HG03520 (cell line): ENCODE measurements around the gene KCNJ14.
"Not testable (repeated sequence)": the region's sequence is repeated elsewhere in the genome, so short reads cannot be mapped to it uniquely, and the experiment has no call there.

ENCODE experiments used
- ATAC-seq: cut with Tn5 transposase; IDR thresholded peaks from one replicate; pipeline ENCODE4 v1.9.1; 2021; ENCODE audit warnings: mild to moderate bottlenecking, moderate library complexity; ENCODE audit not compliant: unreplicated experiment

Gene KCNJ14

DNA sequence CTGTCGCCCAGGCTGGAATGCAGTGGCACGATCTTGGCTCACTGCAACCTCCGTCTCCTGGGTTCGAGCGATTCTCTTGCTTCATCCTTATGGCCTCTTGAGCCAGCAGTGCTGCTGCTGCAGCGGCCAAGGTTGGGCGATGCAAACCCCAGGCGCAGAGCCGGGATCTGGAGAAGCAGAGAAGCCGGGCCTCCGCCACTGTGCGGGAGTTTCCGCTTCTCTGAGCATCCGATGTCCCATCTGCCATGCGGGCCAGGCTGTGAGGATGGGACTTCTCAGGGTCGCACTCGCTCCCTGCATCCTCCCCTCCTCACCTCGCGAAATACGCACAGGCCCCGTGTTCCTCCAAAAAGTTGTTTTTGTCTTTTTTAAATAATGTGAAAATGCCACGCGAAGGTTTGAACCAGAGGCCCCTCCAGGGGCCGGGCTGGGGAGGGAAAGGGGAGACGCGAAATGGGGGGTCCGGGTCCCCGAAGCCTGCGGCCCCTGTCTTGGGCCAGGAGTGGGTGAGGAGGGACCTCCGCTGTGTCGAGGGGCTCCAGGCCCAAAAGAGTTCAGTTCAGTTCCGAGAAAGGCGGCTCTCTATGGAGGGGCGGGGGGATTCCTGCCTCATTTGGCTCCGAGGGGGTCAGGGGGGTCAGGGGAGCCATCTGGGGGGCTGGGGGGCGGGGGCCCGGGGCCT lies 29.7 kb downstream of the KCNJ14 start:
- ATAC-seq: no peak

DNA sequence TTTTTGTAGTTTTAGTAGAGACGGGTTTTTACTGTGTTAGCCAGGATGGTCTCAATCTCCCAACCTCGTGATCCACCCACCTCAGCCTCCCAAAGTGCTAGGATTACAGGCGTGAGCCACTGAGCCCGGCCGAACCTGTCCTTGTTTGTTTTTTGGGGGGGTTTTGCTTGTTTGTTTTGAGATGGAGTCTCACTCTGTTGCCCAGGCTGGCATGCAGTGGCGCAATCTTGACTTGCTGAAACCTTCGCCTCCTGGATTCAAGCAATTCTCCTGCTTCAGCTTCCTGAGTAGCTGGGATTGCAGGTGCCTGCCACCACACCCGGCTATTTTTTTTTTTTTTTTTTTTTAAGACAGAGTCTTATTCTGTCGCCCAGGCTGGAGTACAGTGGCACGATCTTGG lies 31.3 kb downstream of the KCNJ14 start:
- ATAC-seq: not testable (repeated sequence)

DNA sequence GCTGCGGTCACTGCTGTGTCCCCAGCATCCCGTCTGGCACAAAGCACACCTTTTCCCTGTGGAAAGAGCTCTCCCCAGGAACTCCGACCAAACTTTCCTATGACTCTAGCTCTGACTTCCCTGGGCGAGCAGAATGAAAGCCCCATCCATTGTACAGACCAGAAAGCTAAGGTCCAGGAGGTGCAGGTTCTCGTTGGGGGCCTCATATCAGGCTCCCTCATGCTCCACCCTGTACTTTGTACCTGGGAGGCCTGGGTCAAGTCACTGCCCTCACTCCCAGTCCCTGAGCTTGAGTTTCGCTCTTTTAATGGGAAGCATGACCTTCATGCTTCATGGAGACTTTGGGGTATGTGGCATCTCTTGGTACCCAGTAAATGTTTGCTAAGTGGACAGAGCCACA lies 32.2 kb downstream of the KCNJ14 start:
- ATAC-seq: no peak

DNA sequence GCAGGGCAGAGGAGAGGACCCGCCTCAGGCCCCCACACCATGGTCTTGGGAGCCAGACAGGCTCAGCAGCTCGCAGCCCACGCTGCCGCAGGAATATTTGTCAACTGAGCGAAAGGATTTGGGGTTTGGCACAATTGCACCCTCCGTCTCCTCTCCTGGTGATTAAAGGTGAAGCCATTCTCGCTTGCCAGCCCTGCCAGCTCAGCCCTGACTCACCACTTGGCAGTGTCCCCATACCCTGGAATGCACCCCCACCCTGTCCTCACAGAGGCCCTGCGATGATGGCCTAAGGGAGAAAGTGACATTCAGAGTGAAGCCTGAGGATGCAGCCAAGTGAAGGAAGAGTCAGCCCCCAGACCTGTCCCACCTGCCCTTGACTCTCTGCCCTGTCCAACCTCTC lies 32.6 kb downstream of the KCNJ14 start:
- no peak for ATAC-seq

DNA sequence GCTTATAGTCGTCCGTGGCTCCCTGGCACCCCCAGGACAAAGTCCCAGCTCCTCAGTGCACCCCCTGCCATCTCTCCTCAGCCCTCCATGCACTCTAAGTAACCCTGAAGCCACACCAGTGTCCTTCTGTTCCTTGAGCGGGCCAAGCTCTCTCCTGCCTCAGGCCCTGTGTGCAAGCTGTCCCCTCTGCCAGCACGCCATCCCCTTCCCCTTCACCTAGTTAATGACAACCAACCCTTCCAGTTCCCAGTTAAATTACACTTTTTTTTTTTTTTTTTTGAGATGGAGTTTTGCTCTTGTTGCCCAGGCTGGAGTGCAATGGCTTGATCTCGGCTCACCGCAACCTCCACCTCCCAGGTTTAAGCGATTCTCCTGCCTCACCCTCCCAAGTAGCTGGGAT lies 33.1 kb downstream of the KCNJ14 start:
- not testable (repeated sequence) for ATAC-seq

DNA sequence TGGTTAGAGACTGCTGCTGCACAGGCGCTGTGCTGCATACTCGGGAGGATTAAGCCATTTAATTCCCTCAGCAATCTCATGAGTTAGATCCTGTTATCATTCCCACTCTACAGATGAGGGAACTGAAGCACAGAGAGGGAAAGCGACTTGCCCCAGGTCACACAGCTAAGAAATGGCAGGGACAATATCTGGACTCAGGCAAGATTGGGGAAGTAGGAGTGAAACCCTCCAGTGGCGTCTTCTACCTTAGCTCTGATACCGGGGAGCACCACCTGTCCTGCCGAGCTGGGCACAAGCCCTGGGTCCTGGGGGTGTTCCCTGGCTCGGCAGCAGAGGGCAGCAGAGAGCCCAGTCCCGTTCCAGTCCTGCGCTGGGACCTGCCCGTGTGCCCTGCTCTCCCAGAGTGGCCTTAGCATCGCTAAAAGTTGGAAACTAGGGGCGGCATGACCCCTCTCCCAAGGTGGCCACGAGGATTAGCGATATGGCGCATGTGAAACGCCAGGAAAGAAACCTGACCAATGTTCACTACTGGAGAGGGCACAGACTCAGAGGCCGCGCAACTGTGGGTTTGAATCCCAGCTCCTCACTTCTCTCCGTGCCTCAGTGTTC lies 34.3 kb downstream of the KCNJ14 start:
- no peak for ATAC-seq

DNA sequence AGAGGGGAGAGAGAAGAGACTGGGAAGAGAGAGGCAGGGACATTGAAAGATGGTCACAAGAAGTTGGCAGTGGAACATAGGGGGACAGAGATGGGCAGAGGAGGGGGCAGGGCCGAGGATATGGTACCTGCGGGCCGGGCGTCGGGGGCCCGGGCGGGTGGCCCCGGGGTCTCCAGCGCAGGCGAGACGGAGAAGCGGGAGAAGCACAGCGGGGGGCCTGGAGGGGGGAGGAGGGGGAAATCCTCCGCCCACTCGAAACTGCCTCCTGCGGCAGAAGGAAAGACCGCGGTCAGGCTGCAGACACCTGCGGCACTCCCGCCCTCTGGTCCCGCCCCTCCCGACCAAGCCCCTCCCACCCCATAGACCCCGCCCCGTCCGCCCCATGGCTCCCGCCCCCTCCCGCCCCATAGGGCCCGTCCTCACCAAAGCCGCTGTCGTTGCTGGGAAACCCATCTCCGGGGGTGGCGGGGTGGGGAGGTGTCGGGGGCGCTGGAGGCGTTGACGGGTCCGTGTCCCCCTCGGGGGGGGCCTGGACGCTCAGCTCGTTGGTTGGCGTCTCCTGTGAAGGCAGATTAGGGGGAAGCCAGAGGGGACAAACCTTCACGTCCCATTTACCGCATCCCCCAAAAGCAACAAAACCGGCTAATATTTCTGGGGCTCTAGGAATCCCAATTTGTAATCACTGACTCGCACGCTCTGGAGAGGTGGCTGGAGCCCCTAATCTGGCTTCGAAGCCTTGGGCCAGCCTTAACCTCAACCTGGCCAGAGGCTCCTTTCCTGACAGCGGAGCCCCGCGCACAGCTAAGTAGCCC lies 35.8 kb downstream of the KCNJ14 start:
- ATAC-seq: no peak

DNA sequence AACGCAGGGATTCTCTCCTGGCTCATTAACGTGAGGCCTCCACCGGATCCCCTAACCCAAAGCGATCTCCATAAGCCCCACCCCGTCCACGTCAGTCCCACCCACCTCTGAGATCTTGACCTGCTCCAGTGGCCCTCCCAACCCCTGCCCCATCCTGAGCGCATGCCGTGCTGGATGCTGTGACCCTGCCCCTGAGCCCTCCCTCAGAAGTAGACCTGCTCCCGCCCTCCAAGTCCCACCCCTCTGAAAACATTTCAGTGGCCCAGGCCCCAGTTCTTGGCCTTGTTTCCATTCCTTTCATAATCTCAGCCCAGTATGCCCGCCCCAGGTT lies 36.4 kb downstream of the KCNJ14 start:
- ATAC-seq: no peak

DNA sequence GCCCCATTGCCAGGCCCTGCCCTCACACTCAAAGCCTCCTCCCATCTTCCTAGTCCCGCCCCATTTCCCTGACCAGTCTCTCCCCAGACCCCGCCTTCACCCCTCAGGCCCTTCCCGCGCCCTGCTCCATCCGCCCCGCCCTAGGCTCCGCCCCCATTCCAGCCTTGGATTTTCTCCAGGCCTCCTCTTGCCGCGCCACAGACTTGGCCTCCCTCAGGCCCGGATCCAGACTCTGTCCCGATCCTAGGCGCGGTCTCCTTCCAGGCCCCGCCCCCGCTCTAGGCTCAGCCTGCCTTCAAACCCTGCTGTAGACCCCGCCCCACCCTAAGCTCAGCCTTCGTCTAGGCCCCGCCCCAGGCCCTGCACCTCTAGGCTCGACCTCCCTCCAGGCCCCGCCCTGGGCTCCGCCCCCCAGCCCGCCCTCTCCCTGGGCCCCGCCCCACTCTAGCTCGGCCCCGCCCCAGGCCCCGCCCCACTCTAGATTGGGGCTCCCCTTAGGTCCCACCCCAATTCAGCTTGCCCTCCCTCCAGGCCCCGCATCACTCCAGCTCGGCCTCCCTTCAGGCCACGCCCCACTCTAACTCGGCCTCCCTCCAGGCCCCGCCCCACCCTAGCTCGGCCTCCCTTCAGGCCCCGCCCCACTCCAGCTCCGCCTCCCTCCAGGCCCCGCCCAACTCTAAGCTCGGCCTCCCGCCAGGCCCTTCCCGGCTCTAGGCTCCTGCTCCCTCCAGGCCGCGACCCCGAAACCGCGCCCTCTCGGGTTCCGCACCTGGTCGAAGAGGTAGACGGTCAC lies 37.7 kb downstream of the KCNJ14 start:
- ATAC-seq: peak; percentile 48

DNA sequence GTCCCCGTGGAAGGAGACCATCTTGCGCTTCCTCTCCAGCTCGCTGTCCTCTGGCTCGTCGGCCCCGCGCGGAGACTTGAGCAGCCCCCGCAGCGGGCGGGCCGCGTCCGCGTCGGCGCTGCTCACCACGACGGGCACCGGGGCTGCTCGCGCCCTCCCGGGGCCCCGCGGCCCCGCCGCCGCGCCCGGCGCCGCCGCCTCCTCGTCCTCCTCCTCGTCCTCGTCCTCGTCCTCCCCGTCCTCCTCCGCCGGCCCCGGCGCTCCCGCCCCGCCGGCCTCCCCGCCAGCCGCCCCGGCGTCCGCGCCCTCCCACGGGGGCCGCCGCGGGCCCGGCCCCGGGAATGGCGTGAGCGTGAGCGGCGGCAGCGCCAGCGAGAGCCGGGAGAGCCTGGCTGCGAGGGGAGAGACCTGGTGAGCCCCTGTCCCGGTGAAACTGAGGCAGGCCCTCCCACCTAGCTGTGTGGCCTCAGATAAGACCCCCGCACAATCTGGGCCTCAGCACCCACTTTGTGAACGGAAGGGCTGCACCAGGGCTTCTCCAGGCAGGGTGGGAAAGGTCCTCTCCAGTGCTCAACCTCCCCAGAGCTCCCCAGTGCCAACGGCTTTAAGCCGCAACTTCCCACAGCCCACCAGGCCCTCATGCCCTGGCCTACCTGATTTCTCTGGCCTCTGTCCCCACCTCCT lies 38.5 kb downstream of the KCNJ14 start:
- ATAC-seq: no peak

DNA sequence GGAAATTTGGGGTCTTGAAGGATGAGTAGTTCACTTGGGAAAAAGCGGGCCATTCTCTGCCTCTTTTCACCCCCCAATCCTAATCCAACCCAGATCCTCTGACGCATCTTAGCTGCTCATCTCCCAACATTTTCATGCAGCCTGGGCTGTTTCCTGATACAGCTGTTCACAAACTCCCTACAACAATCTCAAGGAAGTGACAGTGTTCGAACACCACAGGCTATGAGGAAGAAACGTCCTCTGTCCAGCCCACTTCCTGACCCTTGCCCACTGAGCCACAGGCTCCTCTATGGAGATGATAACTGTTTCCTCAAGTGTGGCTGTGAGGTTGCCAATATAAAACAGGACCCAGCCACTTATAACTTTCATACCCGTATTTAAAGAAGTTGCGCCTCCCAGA lies 40.0 kb downstream of the KCNJ14 start:
- ATAC-seq: no peak

DNA sequence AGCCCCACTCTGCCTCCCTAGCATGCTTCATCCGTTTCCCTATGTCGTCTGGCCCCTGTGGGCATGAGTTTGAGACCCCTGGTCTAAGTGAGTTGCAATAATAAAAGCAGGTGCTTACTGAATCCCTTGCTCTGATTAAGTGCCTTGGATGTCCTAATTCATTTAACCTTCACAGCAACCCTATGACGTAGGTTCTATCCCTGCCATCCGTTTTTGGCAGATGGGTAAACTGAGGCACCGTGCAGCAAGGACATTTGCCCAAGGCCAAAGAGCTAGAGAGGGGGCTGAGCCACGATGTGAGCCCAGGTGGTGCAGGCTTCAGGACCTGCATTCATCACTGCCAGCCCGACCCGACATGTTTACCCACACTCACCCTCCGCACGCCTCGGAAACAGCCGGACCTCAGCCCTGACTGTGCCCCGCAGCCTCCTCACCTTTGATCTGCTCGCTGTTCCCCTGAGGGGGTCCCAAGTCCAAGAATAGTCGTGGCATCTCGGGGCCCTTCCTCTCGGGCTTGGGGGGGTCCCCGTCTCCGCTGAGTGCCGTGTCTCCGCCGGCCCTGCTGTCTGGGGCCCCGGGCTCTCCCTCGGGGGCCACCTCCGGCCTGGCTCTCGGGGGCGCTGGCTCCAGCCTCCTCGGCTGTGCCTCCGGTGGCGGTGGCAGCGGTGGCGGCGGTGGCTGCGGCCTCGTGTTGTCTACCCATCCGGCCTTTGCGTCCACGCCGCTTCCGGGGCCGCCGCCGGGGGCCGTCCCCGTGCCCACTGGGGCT lies 41.8 kb downstream of the KCNJ14 start:
- no peak for ATAC-seq

DNA sequence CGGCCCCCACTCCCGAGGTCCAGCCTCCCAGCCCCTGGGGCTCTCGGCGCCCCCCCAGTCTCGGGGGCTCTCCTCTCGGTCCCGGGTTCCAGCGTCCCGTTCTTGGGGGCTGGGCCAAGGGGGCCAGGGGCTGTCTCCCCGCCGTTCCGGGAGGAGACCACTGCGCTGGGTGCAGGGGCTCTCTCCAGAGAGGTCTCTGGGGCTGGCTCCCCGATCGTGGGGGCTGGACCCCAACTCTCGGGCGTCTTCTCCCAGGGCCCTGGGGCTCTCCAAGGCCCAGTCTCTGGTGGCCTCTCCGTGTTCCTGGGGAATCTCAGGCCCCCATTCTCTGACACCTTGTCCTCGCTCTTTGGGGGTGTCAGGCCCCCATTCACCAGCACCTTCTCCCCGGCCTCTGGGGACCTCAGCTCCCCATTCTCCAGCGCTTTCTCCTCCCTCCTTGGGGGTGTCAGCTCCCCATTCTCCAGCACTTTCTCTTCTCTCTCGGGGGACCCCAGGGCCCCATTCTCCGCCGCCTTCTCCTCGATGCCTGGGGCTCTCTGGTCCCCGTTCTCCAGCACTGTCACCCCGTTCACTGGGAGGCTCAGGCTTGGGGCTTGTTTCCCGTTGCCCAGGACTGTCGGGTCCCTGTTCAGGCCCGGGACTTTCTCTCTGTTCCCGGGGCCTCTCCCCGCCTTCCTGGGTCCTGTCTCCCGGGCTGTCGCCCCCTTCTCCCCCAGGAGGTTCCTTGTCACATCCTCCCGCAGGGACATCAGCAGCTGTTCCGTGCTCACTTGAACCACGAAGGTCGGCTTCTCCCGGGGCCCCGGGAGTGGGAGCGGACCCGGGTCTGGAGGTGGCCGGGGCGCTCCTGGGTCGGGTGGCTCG lies 42.6 kb downstream of the KCNJ14 start:
- ATAC-seq: no peak

DNA sequence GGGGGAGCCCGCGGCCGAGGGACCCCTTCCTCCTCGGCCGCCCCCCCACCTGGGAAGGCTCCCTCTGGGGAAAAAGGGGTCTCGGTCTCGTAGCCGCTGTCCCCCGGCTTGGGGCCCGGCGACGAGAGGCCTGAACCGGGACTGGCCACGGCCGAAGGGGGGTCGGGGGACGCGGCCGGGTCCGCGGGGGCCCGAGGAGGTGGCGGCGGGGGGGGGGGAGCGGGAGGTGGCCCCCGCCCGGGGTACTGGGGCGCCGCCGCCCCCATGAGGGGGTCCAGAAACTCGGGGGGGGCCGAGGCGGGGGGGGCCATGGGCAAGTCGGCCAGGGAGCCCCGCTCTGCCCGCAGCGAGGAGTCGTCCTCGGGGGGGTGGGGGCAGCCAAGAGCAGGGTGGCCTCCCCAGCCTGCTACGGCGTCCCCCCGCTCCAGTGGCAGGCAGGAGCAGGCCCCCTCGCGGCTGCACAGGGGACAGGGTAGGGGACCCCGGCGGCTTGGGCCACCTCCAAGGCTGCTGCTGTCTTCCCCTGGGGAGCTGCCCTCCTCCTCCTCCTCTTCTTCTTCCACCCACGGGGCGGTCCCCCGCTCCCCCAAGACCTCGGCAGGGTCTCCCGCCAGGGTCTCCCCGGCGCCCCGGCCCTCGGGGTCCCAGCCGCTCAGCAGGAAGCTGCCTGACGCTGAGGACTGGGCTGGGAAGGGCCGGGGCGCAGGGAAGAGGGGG lies 43.4 kb downstream of the KCNJ14 start:
- no peak for ATAC-seq

DNA sequence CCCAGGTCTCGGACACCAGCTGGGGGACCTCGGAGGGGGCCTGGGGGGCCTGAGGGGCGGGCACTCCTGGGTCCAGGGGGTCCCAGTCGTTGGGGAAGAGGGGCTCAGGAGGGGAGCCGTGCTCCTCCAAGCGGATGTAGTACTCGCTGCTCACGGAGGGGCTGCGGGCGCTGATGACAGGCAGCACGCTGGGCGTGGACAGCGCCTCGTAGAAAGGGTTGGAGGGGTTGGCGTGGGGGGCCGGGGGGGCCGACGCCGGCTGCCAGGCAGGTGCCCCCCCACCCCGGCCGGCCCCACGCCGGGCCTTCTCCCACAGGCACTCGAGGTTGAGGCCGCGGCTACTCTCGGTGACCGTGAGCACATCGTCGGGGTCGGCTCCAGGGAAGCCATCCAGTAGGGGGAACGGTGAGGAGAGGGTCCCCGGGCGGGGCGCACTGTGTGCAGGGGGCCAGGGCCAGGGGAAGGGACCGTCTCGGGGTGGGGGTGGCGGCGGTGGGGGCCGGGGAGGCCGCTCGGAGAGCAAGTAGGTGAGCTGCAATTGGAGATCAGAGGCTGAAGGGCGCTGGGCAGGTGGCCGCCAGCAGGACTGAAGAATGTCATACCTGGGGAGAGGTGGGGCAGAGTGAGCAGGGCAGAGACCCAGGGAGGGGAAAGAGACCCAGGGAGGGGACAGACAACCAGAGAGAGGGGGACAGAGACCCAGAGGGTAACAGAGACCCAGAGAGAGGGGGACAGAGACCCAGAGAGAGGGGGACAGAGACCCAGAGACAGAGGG lies 44.1 kb downstream of the KCNJ14 start:
- no peak for ATAC-seq

DNA sequence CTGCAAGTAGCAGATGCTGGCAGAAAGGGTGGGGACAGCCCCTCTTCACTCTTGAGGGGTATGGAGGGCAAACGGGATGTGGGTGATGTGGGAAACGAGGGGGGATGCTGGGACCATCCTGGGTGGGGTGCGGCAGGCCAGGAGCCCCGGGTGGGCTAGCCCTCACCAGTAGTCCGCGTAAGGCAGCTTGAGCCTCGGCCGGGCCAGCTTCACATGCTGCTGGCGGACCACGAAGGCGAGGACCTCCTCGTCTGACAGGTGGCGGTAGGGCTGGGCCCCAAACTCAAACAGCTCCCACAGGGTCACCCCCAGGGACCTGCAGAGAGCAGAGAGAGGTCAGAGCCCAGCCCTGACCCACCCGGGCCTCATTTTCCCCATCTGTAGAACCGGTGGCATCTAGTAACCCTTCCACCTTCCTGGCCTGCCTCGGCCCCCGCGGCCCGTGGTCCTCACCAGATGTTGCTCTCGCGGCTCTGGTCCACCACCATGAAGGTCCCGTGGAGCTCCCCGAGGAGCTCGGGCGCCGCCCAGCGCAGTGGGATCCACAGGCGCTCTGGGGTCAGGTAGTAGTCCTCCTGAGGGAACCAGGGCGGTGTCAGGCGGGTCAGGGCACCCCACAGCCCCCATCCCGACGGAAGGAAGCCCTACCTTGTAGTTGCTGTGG lies 45.6 kb downstream of the KCNJ14 start:
- ATAC-seq: no peak
